GM12892 (cell line): ENCODE results near the gene TUT7.

Experiments
- POLR2A ChIP-seq: IDR thresholded peaks from 2 replicates; pipeline ENCODE4 v1.6.1; 2011; ENCODE audit warnings: low read depth, low read length, control low read depth
- POLR2AphosphoS5 ChIP-seq: IDR thresholded peaks from 2 replicates; pipeline ENCODE4 v1.6.1; 2011; ENCODE audit warnings: low read depth, low read length, control low read depth

- TF ChIP-seq POLR2A (no peak), POLR2AphosphoS5 (no peak)
Measured at GRCh38 chr9:86279839-86280238, 74.4 kb downstream of the TUT7 start.
